NT2/D1 (cell line): Measurements from ENCODE around the gene SCIN.

Source experiments
- DNase-seq: peaks from one replicate; pipeline ENCODE4 v3.0.0-alpha.2; 2011; ENCODE audit warnings: low read depth, low spot score
- H3K27me3 ChIP-seq: 2 replicates; pipeline ENCODE4 v1.6.0; 2011; ENCODE audit warnings: mild to moderate bottlenecking; ENCODE audit not compliant: insufficient read length, insufficient read depth
- H3K36me3 ChIP-seq: 2 replicates; pipeline ENCODE4 v1.6.1; 2011; ENCODE audit warnings: mild to moderate bottlenecking, low read length, mixed read lengths; ENCODE audit not compliant: insufficient read depth, insufficient read length
- H3K4me1 ChIP-seq: 2 replicates; pipeline ENCODE4 v1.5.1; 2011; ENCODE audit not compliant: insufficient read depth, insufficient read length
- H3K4me3 ChIP-seq: 2 replicates; pipeline ENCODE4 v1.5.1; 2011; ENCODE audit warnings: low read depth; ENCODE audit not compliant: insufficient read length
- H3K9ac ChIP-seq: 2 replicates; pipeline ENCODE4 v1.6.0; 2011; ENCODE audit warnings: low read depth; ENCODE audit not compliant: insufficient read length
- H3K9me3 ChIP-seq: 2 replicates; pipeline ENCODE4 v1.5.1; 2011; ENCODE audit warnings: mild to moderate bottlenecking, low read length; ENCODE audit not compliant: insufficient read depth
- SUZ12 ChIP-seq: IDR thresholded peaks from 2 replicates; pipeline ENCODE4 v1.6.1; 2011; ENCODE audit not compliant: insufficient read length, insufficient read depth; ENCODE audit errors: extremely low read depth
- YY1 ChIP-seq: IDR thresholded peaks from 2 replicates; pipeline ENCODE4 v1.6.1; 2011; ENCODE audit not compliant: insufficient read length, insufficient read depth
- ZNF274 ChIP-seq: IDR thresholded peaks from 2 replicates; pipeline ENCODE4 v1.6.1; 2011; ENCODE audit warnings: mild to moderate bottlenecking, low read depth, low read length

The SCIN gene

GRCh38 chr7:12692035-12692434 is 121.5 kb downstream of the SCIN start:
- no peak for DNase-seq
- Histone ChIP-seq H3K27me3 (no peaks in the 10 kb centered on the region), H3K4me1 (no peaks in the 10 kb centered on the region), H3K9ac (no peak overlapping the region), H3K36me3 (peaks cover 6% of the 10 kb centered on the region), H3K4me3 (no peak overlapping the region), H3K9me3 (no peaks in the 10 kb centered on the region)
- TF ChIP-seq YY1 (no peak), SUZ12 (no peak), ZNF274 (no peak)

- H3K36me3 ChIP-seq = peaks cover 6% of the 10 kb centered on the region
- no peak for DNase-seq
- TF ChIP-seq ZNF274 (no peak), SUZ12 (no peak), YY1 (no peak)
Measured at GRCh38 chr7:12692479-12693259, 122.1 kb downstream of the SCIN start.

GRCh38 chr7:12694817-12695216 is 124.3 kb downstream of the SCIN start:
- Histone ChIP-seq H3K4me3 (no peak overlapping the region), H3K9ac (no peak overlapping the region), H3K9me3 (no peaks in the 10 kb centered on the region), H3K36me3 (peaks cover 6% of the 10 kb centered on the region), H3K4me1 (no peaks in the 10 kb centered on the region), H3K27me3 (no peaks in the 10 kb centered on the region)
- DNase-seq = no peak
- TF ChIP-seq SUZ12 (no peak), YY1 (no peak), ZNF274 (no peak)

More at GRCh38 chr7:12692479-12693259, 122.1 kb downstream of the SCIN start:
- Histone ChIP-seq H3K9ac (no peak overlapping the region), H3K4me1 (no peaks in the 10 kb centered on the region), H3K9me3 (no peaks in the 10 kb centered on the region), H3K27me3 (no peaks in the 10 kb centered on the region), H3K4me3 (no peak overlapping the region)

GRCh38 chr7:12695965-12696364 is 125.4 kb downstream of the SCIN start:
- no peak for TF ChIP-seq ZNF274
- no peak for TF ChIP-seq YY1
- TF ChIP-seq SUZ12 = no peak
- Histone ChIP-seq H3K4me3 (no peak overlapping the region), H3K9me3 (0 out of 2 replicates have a peak, but pooled peaks cover under 1% of the 10 kb centered on the region), H3K4me1 (no peaks in the 10 kb centered on the region), H3K9ac (no peak overlapping the region), H3K27me3 (no peaks in the 10 kb centered on the region), H3K36me3 (peaks cover 3% of the 10 kb centered on the region)
- no peak for DNase-seq

GRCh38 chr7:12699299-12699698 is 128.8 kb downstream of the SCIN start:
- Histone ChIP-seq H3K4me1 (no peaks in the 10 kb centered on the region), H3K4me3 (no peak overlapping the region), H3K27me3 (no peaks in the 10 kb centered on the region), H3K9me3 (peaks cover 17% of the 10 kb centered on the region), H3K36me3 (no peaks in the 10 kb centered on the region), H3K9ac (no peak overlapping the region)
- DNase-seq = no peak
- TF ChIP-seq SUZ12 (no peak), YY1 (no peak)

- TF ChIP-seq YY1 = no peak
- no peak for TF ChIP-seq SUZ12
- TF ChIP-seq ZNF274 = no peak
- Histone ChIP-seq H3K36me3 (no peaks in the 10 kb centered on the region), H3K9me3 (peaks cover 17% of the 10 kb centered on the region), H3K4me3 (no peak overlapping the region), H3K9ac (no peak overlapping the region), H3K4me1 (no peaks in the 10 kb centered on the region), H3K27me3 (no peaks in the 10 kb centered on the region)
- DNase-seq = no peak
Measured at GRCh38 chr7:12701433-12701832, 130.9 kb downstream of the SCIN start.

- H3K4me3 ChIP-seq = no peak overlapping the region
- no peak for DNase-seq
- TF ChIP-seq ZNF274 (no peak), YY1 (no peak), SUZ12 (no peak)
- no peak overlapping the region for H3K9ac ChIP-seq
- H3K36me3 ChIP-seq = no peaks in the 10 kb centered on the region
- H3K4me1 ChIP-seq = no peaks in the 10 kb centered on the region
- peaks cover 17% of the 10 kb centered on the region for H3K9me3 ChIP-seq
- no peaks in the 10 kb centered on the region for H3K27me3 ChIP-seq
Measured at GRCh38 chr7:12703881-12704280, 133.4 kb downstream of the SCIN start.
